Stimulated activated naive B cell treated with anti-CD40 and anti-IgM and Interleukin-4, amounts not matched to agents 10 μg/mL and 1 μg/mL and 100 μg/mL, for 72 hours (primary cell): ENCODE measurements around the gene GPX3.
A peak's percentile ranks its signal among the peaks of the same experiment; 100 is the strongest.

Experiments used
- ATAC-seq, 2 donors: fragments of 150-1000 bp; cut with Tn5 transposase; replicated peaks; 2 replicates each; pipeline ENCODE4 v1.10.0; 2021; ENCODE audit warnings: moderate library complexity in 1 of 2
- DNase-seq: peaks from one replicate; pipeline ENCODE4 v3.0.0; 2021
- H3K27ac Mint-ChIP-seq: one replicate; pipeline ENCODE4 v1.8.0; 2022; ENCODE audit warnings: mild to moderate bottlenecking, mixed read lengths
- H3K27me3 Mint-ChIP-seq, 2 donors: one replicate each; pipeline ENCODE4 v1.8.0; 2022; ENCODE audit warnings: mixed read lengths in 2 of 2
- H3K36me3 Mint-ChIP-seq, 2 donors: one replicate each; pipeline ENCODE4 v1.8.0; 2022; ENCODE audit warnings: mixed read lengths in 2 of 2, mild to moderate bottlenecking in 1 of 2
- H3K4me1 Mint-ChIP-seq, 2 donors: one replicate each; pipeline ENCODE4 v1.8.0; 2022; ENCODE audit warnings: mixed read lengths in 2 of 2, mild to moderate bottlenecking in 1 of 2
- H3K4me3 Mint-ChIP-seq, 2 donors: one replicate each; pipeline ENCODE4 v1.8.0; 2022; ENCODE audit warnings: mild to moderate bottlenecking in 2 of 2, mixed read lengths in 2 of 2, moderate library complexity in 1 of 2
- H3K9me3 Mint-ChIP-seq, 2 donors: one replicate each; pipeline ENCODE4 v1.8.0; 2022; ENCODE audit warnings: mixed read lengths in 2 of 2, mild to moderate bottlenecking in 1 of 2

GPX3 gene

GRCh38 chr5:151077419-151077818 lies 57.0 kb downstream of the GPX3 start:
- ATAC-seq (no peak), DNase-seq (no peak)
- Mint-ChIP-seq H3K9me3 (peaks cover 2 to 5% of the 10 kb centered on the region in 2 donors), H3K36me3 (peaks cover 74 to 88% of the 10 kb centered on the region in 2 donors), H3K4me1 (peaks cover 55 to 76% of the 10 kb centered on the region in 2 donors), H3K27ac (peak overlapping the region; percentile 91), H3K27me3 (no peaks in the 10 kb centered on the region), H3K4me3 (peak overlapping the region; percentile 79 to 99)

DNA sequence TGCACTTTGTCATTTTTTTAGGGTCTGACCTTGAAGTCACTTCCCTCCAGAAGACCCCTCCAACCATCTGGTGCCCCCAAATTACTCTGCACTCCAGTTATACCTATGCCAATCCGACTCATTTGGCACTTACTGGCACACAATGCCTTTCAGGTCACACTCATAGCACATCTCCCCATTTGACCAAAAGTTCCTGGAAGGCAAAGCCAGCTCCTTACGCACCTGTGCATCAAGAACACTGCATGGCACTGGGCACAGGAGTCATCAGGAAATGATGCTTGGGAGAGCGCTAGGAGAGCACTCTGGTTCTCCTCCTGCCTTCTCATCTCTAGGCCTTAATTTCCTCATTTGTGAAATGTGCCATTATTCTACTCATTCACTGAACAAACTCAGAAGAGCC lies 57.6 kb downstream of the GPX3 start:
- DNase-seq: no peak
- H3K27ac Mint-ChIP-seq: peak overlapping the region; percentile 91
- H3K4me3 Mint-ChIP-seq: peak overlapping the region; percentile 79 to 99
- H3K4me1 Mint-ChIP-seq: peaks cover 54 to 76% of the 10 kb centered on the region in 2 donors
- peaks cover 2 to 5% of the 10 kb centered on the region in 2 donors for H3K9me3 Mint-ChIP-seq
- peaks cover 74 to 87% of the 10 kb centered on the region in 2 donors for H3K36me3 Mint-ChIP-seq
- no peak for ATAC-seq
- no peaks in the 10 kb centered on the region for H3K27me3 Mint-ChIP-seq
